Measurements from ENCODE around the gene GPC3. TPM values are rescaled to one million over a fixed set of nuclear protein-coding genes. Genes with fewer than 3 reads are reported as not detected.
A peak's percentile ranks its signal among the peaks of the same experiment; 100 is the strongest.

The GPC3 gene
- total and polyA plus RNA-seq, 2 of the 4 experiments (the other 2 are of a cell fraction) = not detected

- TF ChIP-seq, protein P1, sequence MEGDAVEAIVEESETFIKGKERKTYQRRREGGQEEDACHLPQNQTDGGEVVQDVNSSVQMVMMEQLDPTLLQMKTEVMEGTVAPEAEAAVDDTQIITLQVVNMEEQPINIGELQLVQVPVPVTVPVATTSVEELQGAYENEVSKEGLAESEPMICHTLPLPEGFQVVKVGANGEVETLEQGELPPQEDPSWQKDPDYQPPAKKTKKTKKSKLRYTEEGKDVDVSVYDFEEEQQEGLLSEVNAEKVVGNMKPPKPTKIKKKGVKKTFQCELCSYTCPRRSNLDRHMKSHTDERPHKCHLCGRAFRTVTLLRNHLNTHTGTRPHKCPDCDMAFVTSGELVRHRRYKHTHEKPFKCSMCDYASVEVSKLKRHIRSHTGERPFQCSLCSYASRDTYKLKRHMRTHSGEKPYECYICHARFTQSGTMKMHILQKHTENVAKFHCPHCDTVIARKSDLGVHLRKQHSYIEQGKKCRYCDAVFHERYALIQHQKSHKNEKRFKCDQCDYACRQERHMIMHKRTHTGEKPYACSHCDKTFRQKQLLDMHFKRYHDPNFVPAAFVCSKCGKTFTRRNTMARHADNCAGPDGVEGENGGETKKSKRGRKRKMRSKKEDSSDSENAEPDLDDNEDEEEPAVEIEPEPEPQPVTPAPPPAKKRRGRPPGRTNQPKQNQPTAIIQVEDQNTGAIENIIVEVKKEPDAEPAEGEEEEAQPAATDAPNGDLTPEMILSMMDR (conservative IDR thresholded peaks at IDR 0.05; ENCODE audit: low read depth, low read length) = no peak
- TF ChIP-seq FOS (IDR thresholded peaks at IDR 0.05; ENCODE audit: low read depth, low read length) = no peak
Observed at GRCh38 chrX:133999031-133999705, 13.8 kb upstream of the GPC3 start (continued).

DNA sequence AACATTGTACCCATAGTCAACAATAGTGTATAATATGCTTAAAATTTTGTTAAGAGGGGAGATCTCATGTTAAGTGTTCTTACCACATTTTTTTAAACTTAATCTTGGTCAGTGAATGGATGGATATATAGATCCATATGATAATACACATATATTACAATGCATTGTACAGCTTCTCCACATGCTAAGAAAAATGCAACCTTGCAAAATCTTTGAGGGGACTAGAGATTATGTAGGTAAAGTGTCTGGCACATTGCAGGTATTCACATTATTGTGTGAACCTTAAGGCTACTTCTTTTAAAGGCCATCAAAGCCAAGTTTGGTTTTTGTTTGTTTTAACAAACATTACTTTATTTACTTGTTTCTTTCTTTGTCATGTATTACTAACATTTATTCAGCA is 10.4 kb upstream of the GPC3 start:
- Histone ChIP-seq H3K9ac (ENCODE audit: low read depth, low read length) (no peak overlapping the region), H2AK9ac (replicated peaks; ENCODE audit: low read depth, low read length, poor library complexity) (no peak overlapping the region), H2BK5ac (ENCODE audit: low read depth, low read length, poor library complexity, severe bottlenecking) (no peak overlapping the region), H3K18ac (ENCODE audit: low read depth, low read length) (no peak overlapping the region), H3K79me1 (ENCODE audit: low read depth in 1 of 2, low read length in 2 of 2) (no peaks in the 10 kb centered on the region), H4K91ac (ENCODE audit: insufficient read depth, low read depth, low read length) (no peak overlapping the region), H3K4me2 (ENCODE audit: low read depth, low read length) (no peak overlapping the region), H3K9me3 (ENCODE audit: control insufficient read depth, insufficient read depth, low read length) (no peaks in the 10 kb centered on the region), H3K14ac (replicated peaks; ENCODE audit: low read depth, low read length) (no peak overlapping the region), H2BK15ac (ENCODE audit: low read depth, low read length) (no peak overlapping the region), H2AK5ac (ENCODE audit: low read depth, low read length) (no peak overlapping the region), H2BK120ac (ENCODE audit: low read depth, low read length) (no peak overlapping the region), H4K5ac (ENCODE audit: low read depth, low read length) (no peak overlapping the region), H3K9me1 (ENCODE audit: insufficient read depth, low read length) (no peaks in the 10 kb centered on the region), H2AFZ (replicated peaks; ENCODE audit: low read length, poor library complexity) (no peak overlapping the region), H3K27me3 (ENCODE audit: control insufficient read depth, insufficient read depth, low read length) (peaks cover 2% of the 10 kb centered on the region; the same call in 1 of the 2 replicates), H3K4ac (ENCODE audit: low read depth, low read length) (no peak overlapping the region), H3K23ac (ENCODE audit: low read depth, low read length) (no peak overlapping the region), H2BK20ac (ENCODE audit: low read depth, low read length) (no peak overlapping the region), H3K36me3 (ENCODE audit: control insufficient read depth, insufficient read depth, low read length) (no peaks in the 10 kb centered on the region), H4K20me1 (ENCODE audit: insufficient read depth, low read length) (no peaks in the 10 kb centered on the region), H4K8ac (ENCODE audit: low read depth in 2 of 2, low read length in 2 of 2) (no peak overlapping the region), H3K4me1 (ENCODE audit: control insufficient read depth, insufficient read depth, low read length) (no peaks in the 10 kb centered on the region), H3K56ac (ENCODE audit: extremely low read depth, insufficient read depth, low read length) (no peak overlapping the region), H3K27ac (ENCODE audit: insufficient read depth, low read length) (no peak overlapping the region), H3K4me3 (ENCODE audit: insufficient read depth, low read depth, low read length) (no peak overlapping the region)
- CTCF ChIA-PET = no interaction called here
- in situ Hi-C loops (cut with MboI; ENCODE audit: low sequenced_read_pairs) = no loop called here
- BruUV-seq (replicated peaks) = no TSS peak
- TF ChIP-seq RAD21 (IDR thresholded peaks at IDR 0.05; ENCODE audit: low read length) (no peak), MAFK (IDR thresholded peaks at IDR 0.05; ENCODE audit: low read depth, low read length) (peak; percentile 84), RFX5 (IDR thresholded peaks at IDR 0.05; ENCODE audit: low read depth, low read length) (no peak)
- TF ChIP-seq, protein P2, sequence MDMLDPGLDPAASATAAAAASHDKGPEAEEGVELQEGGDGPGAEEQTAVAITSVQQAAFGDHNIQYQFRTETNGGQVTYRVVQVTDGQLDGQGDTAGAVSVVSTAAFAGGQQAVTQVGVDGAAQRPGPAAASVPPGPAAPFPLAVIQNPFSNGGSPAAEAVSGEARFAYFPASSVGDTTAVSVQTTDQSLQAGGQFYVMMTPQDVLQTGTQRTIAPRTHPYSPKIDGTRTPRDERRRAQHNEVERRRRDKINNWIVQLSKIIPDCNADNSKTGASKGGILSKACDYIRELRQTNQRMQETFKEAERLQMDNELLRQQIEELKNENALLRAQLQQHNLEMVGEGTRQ (IDR thresholded peaks at IDR 0.05; ENCODE audit: low read depth, low read length) = no peak
- dilution Hi-C loops (cut with HindIII; ENCODE audit: low sequenced_read_pairs, unreplicated experiment) = no loop called here
- ATAC-seq (ENCODE audit: low read depth) = no peak
- DNase-seq = no peak
- intact Hi-C loops (cut with micrococcal nuclease) = no loop called here
- POLR2A ChIA-PET (ENCODE audit: unreplicated experiment) = no interaction called here

All from IMR-90 (cell line).